ENCODE results near the gene GRM4. TPM values are rescaled to one million over a fixed set of nuclear protein-coding genes. Genes with fewer than 3 reads are reported as not detected.

Gene GRM4
- total RNA-seq, 4 donors from 2014 or later = not detected

- H3K9me3 ChIP-seq = peaks cover 0 to 9% (median 0%) of the 10 kb centered on the region in 4 donors
- H3K4me3 ChIP-seq = no peak overlapping the region
- TF ChIP-seq POLR2A (IDR thresholded peaks at IDR 0.05) = no peak
- TF ChIP-seq, protein P1, sequence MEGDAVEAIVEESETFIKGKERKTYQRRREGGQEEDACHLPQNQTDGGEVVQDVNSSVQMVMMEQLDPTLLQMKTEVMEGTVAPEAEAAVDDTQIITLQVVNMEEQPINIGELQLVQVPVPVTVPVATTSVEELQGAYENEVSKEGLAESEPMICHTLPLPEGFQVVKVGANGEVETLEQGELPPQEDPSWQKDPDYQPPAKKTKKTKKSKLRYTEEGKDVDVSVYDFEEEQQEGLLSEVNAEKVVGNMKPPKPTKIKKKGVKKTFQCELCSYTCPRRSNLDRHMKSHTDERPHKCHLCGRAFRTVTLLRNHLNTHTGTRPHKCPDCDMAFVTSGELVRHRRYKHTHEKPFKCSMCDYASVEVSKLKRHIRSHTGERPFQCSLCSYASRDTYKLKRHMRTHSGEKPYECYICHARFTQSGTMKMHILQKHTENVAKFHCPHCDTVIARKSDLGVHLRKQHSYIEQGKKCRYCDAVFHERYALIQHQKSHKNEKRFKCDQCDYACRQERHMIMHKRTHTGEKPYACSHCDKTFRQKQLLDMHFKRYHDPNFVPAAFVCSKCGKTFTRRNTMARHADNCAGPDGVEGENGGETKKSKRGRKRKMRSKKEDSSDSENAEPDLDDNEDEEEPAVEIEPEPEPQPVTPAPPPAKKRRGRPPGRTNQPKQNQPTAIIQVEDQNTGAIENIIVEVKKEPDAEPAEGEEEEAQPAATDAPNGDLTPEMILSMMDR (IDR thresholded peaks at IDR 0.05) = no peak
- no peaks in the 10 kb centered on the region for H3K36me3 ChIP-seq
- peaks cover 0 to 12% (median 6%) of the 10 kb centered on the region in 4 donors for H3K4me1 ChIP-seq
- peak in 1 of 3 donors; percentile 40 for DNase-seq
- H3K27me3 ChIP-seq = no peaks in the 10 kb centered on the region
- no peak overlapping the region for H3K27ac ChIP-seq
Observed at GRCh38 chr6:34155471-34156300, 9.8 kb upstream of the GRM4 start.

GRCh38 chr6:34154668-34155447, 9.0 kb upstream of the GRM4 start:
- Histone ChIP-seq H3K4me1 (peaks cover 0 to 12% (median 6%) of the 10 kb centered on the region in 4 donors), H3K27me3 (no peaks in the 10 kb centered on the region), H3K36me3 (no peaks in the 10 kb centered on the region), H3K27ac (no peak overlapping the region), H3K9me3 (peaks cover 0 to 3% (median 0%) of the 10 kb centered on the region in 4 donors), H3K4me3 (peak overlapping the region in 2 of 4 donors; percentile 16 to 30)
- peak; percentile 32 to 75 (median 67) for DNase-seq
- TF ChIP-seq, protein P1 (IDR thresholded peaks at IDR 0.05) = peak; percentile 81 to 96 (median 92)
- TF ChIP-seq POLR2A (IDR thresholded peaks at IDR 0.05) = no peak

GRCh38 chr6:34152806-34153520, 7.1 kb upstream of the GRM4 start:
- no peak for TF ChIP-seq POLR2A (IDR thresholded peaks at IDR 0.05)
- Histone ChIP-seq H3K36me3 (no peaks in the 10 kb centered on the region), H3K9me3 (no peaks in the 10 kb centered on the region), H3K4me1 (peaks cover 0 to 12% (median 6%) of the 10 kb centered on the region in 4 donors), H3K27ac (no peak overlapping the region), H3K4me3 (no peak overlapping the region), H3K27me3 (no peaks in the 10 kb centered on the region)
- peak in 1 of 3 donors; percentile 33 for DNase-seq

GRCh38 chr6:34152042-34152524, 6.2 kb upstream of the GRM4 start:
- no peaks in the 10 kb centered on the region for H3K9me3 ChIP-seq
- H3K27ac ChIP-seq = no peak overlapping the region
- no peaks in the 10 kb centered on the region for H3K27me3 ChIP-seq
- TF ChIP-seq POLR2A (IDR thresholded peaks at IDR 0.05) = no peak
- TF ChIP-seq, protein P1 (IDR thresholded peaks at IDR 0.05) = no peak
- H3K36me3 ChIP-seq = no peaks in the 10 kb centered on the region
- H3K4me1 ChIP-seq = peaks cover 0 to 12% (median 6%) of the 10 kb centered on the region in 4 donors
- no peak overlapping the region for H3K4me3 ChIP-seq
- peak in 1 of 3 donors; percentile 9 for DNase-seq

- Histone ChIP-seq H3K36me3 (no peaks in the 10 kb centered on the region), H3K4me3 (no peak overlapping the region), H3K27me3 (no peaks in the 10 kb centered on the region), H3K27ac (no peak overlapping the region), H3K4me1 (peaks cover 0 to 12% (median 6%) of the 10 kb centered on the region in 4 donors), H3K9me3 (no peaks in the 10 kb centered on the region)
- no peak for TF ChIP-seq POLR2A (IDR thresholded peaks at IDR 0.05)
- TF ChIP-seq, protein P1 (IDR thresholded peaks at IDR 0.05) = no peak
- peak in 1 of 3 donors; percentile 37 for DNase-seq
Observed at GRCh38 chr6:34151321-34152041, 5.6 kb upstream of the GRM4 start.

Measured in Peyer's patch (tissue), 4 donors.